Adrenal gland (tissue), 12 donors: ENCODE results near the gene MAPRE3. TPM values are rescaled to one million over a fixed set of nuclear protein-coding genes. Genes with fewer than 3 reads are reported as not detected.

Experiments used
- DNase-seq, 7 donors: peaks; one replicate each; pipeline ENCODE4 v3.0.0-alpha.2; 2019 to 2020
- H3K27ac ChIP-seq, 5 donors: fragments of 200-600 bp; sonication (generic) in 4 of 5; 1 replicate in 3 of 5; 2 replicates in 2 of 5; pipeline versions ENCODE4 v1.5.1 to v1.8.0; 2016 to 2020; ENCODE audit warnings: mild to moderate bottlenecking in 1 of 5
- H3K27me3 ChIP-seq: fragments of 200-600 bp; 2 replicates; pipeline ENCODE4 v1.8.0; 2021
- H3K36me3 ChIP-seq, 2 donors: fragments of 200-600 bp; replicated peaks in 1 of 2; 1 replicate in 1 of 2; 2 replicates in 1 of 2; pipeline versions ENCODE4 v1.5.1 to v1.8.0; 2018 to 2022
- H3K4me1 ChIP-seq, 2 donors: fragments of 200-600 bp; replicated peaks in 1 of 2; 1 replicate in 1 of 2; 2 replicates in 1 of 2; pipeline versions ENCODE4 v1.5.1 to v1.8.0; 2018 to 2021
- H3K4me3 ChIP-seq, 4 donors: fragments of 200-600 bp; sonication (generic) in 3 of 4; one replicate each; pipeline ENCODE4 v1.5.1; 2016 to 2018
- H3K9me3 ChIP-seq, 3 donors: fragments of 200-600 bp; sonication (generic) in 1 of 3; replicated peaks in 1 of 3; 1 replicate in 2 of 3; 2 replicates in 1 of 3; pipeline versions ENCODE4 v1.5.1 to v1.8.0; 2016 to 2021
- CTCF ChIP-seq, 6 experiments: fragments of 450-650 bp in 4 of 6; fragments of 200-600 bp in 2 of 6; sonication (generic) in 1 of 6; IDR thresholded peaks; 1 replicate in 5 of 6; 2 replicates in 1 of 6; pipeline versions ENCODE4 v1.5.1 to v1.8.0; 2016 to 2021; ENCODE audit warnings: antibody characterized with exemption in 6 of 6, mild to moderate bottlenecking in 2 of 6, moderate library complexity in 1 of 6
- POLR2A ChIP-seq, 2 donors: fragments of 450-650 bp; IDR thresholded peaks; one replicate each; pipeline ENCODE4 v1.6.1; 2017; ENCODE audit warnings: antibody characterized with exemption in 2 of 2, mild to moderate bottlenecking in 2 of 2, moderate library complexity in 1 of 2
- WGBS, 4 donors: extraction: QIAGEN DNeasy Blood & Tissue Kit in 2 of 4; methylation state at CpG; one replicate each; pipeline versions ENCODE4 v1.1.5 to v1.1.7; 2013 to 2017; 5-methylcytosine and 5-hydroxymethylcytosine counted together
- intact Hi-C, 2 donors: fragments of 100-400 bp; cut with DNase I; formaldehyde crosslinking; loops; one replicate each; pipeline versions ENCODE4 v1.14.1 to v1.15.0; 2022 to 2023
- polyA plus RNA-seq, 3 donors: library from polyadenylated mRNA; stranded (reverse); fragments of 200-250 nt in 2 of 3; fragments of 350-450 nt in 1 of 3; fragmentation: Illumina TruSeq in 1 of 3; extraction: RNeasy Lipid Tissue Mini Kit (QIAGEN cat#74804) in 1 of 3; gene quantifications; one replicate each; pipeline ENCODE4 v1.2.3, GENCODE V29; 2013 to 2014
- total RNA-seq, 9 donors: library from RNA; depleted of rRNA in 4 of 9; stranded (reverse); fragments of >200 nt in 4 of 9; fragments of 120-200 nt in 1 of 9; fragmentation: NEBNext Ultra II Directional in 1 of 9; extraction: Animal tissue kit (Norgen Biotek cat#: 25700) in 1 of 9; gene quantifications; one replicate each; pipeline versions ENCODE4 v1.1.0 to v1.2.4, GENCODE V29; 2013 to 2023
- donor health status: healthy with polysubstance abuse.
- donor health status: Bipolar disorder and iron deficiency.
- donor health status: DM: yes; HTN: yes; CAD: no.
- donor health status: DM: no; HTN: no; CAD: no.
- donor health status: DM: no; HTN: no; CAD: no.
- donor health status: DM: yes; HTN: yes; CAD: no.

The MAPRE3 gene
- total and polyA plus RNA-seq, 12 donors, result 11.0 to 73.0 (median 19.3) TPM

GRCh38 chr2:26957534-26957933 lies 12.9 kb upstream of the MAPRE3 start:
- Histone ChIP-seq H3K4me1 (no peaks in the 10 kb centered on the region), H3K36me3 (no peaks in the 10 kb centered on the region), H3K9me3 (no peaks in the 10 kb centered on the region), H3K27me3 (peaks cover 24% of the 10 kb centered on the region), H3K27ac (no peak overlapping the region), H3K4me3 (no peak overlapping the region)
- intact Hi-C loops, result no loop called here
- no peak for DNase-seq
- TF ChIP-seq CTCF (IDR thresholded peaks at IDR 0.05) (no peak), POLR2A (IDR thresholded peaks at IDR 0.05) (no peak)
- WGBS, 4 donors, result 57 to 66% (median 61%) methylated on average over 3 of the region's 3 CpGs

- intact Hi-C loops, result no loop called here
- peak in 1 of 7 donors; percentile 39 for DNase-seq
- no peaks in the 10 kb centered on the region for H3K9me3 ChIP-seq
- H3K27ac ChIP-seq, result no peak overlapping the region
- TF ChIP-seq CTCF (IDR thresholded peaks at IDR 0.05), result no peak
- TF ChIP-seq POLR2A (IDR thresholded peaks at IDR 0.05), result no peak
- H3K36me3 ChIP-seq, result no peaks in the 10 kb centered on the region
- no peaks in the 10 kb centered on the region for H3K4me1 ChIP-seq
- H3K27me3 ChIP-seq, result peaks cover 10% of the 10 kb centered on the region
- WGBS, 4 donors, result 70 to 83% (median 73%) methylated on average over 2 of the region's 2 CpGs
- H3K4me3 ChIP-seq, result no peak overlapping the region
Observed at GRCh38 chr2:26959331-26959730, 11.1 kb upstream of the MAPRE3 start.

GRCh38 chr2:26964446-26965130 lies 5.8 kb upstream of the MAPRE3 start:
- WGBS, 4 donors, result 54 to 70% (median 59%) methylated on average over 3 of the region's 3 CpGs
- no peak for TF ChIP-seq POLR2A (IDR thresholded peaks at IDR 0.05)
- no peak for TF ChIP-seq CTCF (IDR thresholded peaks at IDR 0.05)

GRCh38 chr2:26968001-26968400 lies 2.4 kb upstream of the MAPRE3 start:
- intact Hi-C loops, result loop anchor here (5.0 to 10.0 kb wide), 2 partner anchors 114 to 117 kb away; partner anchors contain the start of gene KHK (in 1 of the 2)
- 65 to 79% (median 66%) methylated on average over 3 of the region's 3 CpGs for WGBS, 4 donors
- H3K4me3 ChIP-seq, result no peak overlapping the region
- no peak for TF ChIP-seq POLR2A (IDR thresholded peaks at IDR 0.05)
- no peak for TF ChIP-seq CTCF (IDR thresholded peaks at IDR 0.05)
- H3K9me3 ChIP-seq, result no peaks in the 10 kb centered on the region
- no peaks in the 10 kb centered on the region for H3K27me3 ChIP-seq
- H3K36me3 ChIP-seq, result no peaks in the 10 kb centered on the region
- peaks cover 3 to 17% of the 10 kb centered on the region in 2 donors for H3K4me1 ChIP-seq
- H3K27ac ChIP-seq, result no peak overlapping the region
- DNase-seq, result no peak

More at GRCh38 chr2:26964446-26965130, 5.8 kb upstream of the MAPRE3 start:
- DNase-seq, result no peak
- H3K27me3 ChIP-seq, result peaks cover 6% of the 10 kb centered on the region
- H3K9me3 ChIP-seq, result no peaks in the 10 kb centered on the region
- intact Hi-C loops, result loop anchor here (5.0 to 10.0 kb wide), 2 partner anchors 118 to 120 kb away; partner anchors contain the start of gene KHK (in 1 of the 2)
- H3K27ac ChIP-seq, result no peak overlapping the region
- no peaks in the 10 kb centered on the region for H3K4me1 ChIP-seq
- H3K4me3 ChIP-seq, result no peak overlapping the region
- H3K36me3 ChIP-seq, result no peaks in the 10 kb centered on the region
